ENCODE measurements around the gene CDC7. TPM values are rescaled to one million over a fixed set of nuclear protein-coding genes. Genes with fewer than 3 reads are reported as not detected.

Gene CDC7
- total RNA-seq, 1 experiment from 2014 or later: 41.6 TPM

- no peak overlapping the region for H4K91ac ChIP-seq (ENCODE audit: insufficient read length, low read depth, low read length)
- TF ChIP-seq CTCF (conservative IDR thresholded peaks at IDR 0.05): peak; percentile 14; the same call in 2 of the 3 replicates
- no peak overlapping the region for H2BK12ac ChIP-seq (ENCODE audit: insufficient read length, low read depth, low read length)
- no peak overlapping the region for H2AFZ ChIP-seq (ENCODE audit: low read length)
- H3K4ac ChIP-seq (ENCODE audit: low read depth, low read length): no peak overlapping the region; the same call in 1 of the 2 replicates
- no peak for DNase-seq
- H3K56ac ChIP-seq (ENCODE audit: insufficient read length, low read depth, low read length): no peak overlapping the region
- no CpG with 5 or more reads among the region's 9 CpGs for WGBS (ENCODE audit: extremely low coverage, insufficient read length, low lambda C conversion rate)
- H3K27ac ChIP-seq (ENCODE audit: insufficient read length, low read depth, low read length): peak overlapping the region; percentile 73
- H3K4me1 Mint-ChIP-seq: peaks cover 34 to 36% of the 10 kb centered on the region in 2 experiments
- H3K23me2 ChIP-seq (ENCODE audit: insufficient read length, low read depth, low read length, poor library complexity, severe bottlenecking): peaks cover 9% of the 10 kb centered on the region
- H3K79me2 ChIP-seq (ENCODE audit: insufficient read depth, low read length): peaks cover 20% of the 10 kb centered on the region; the same call in 1 of the 2 replicates
- no peak overlapping the region for H4K8ac ChIP-seq (replicated peaks; ENCODE audit: insufficient read length, low read depth, low read length)
- peak overlapping the region; percentile 71 for H2BK120ac ChIP-seq (ENCODE audit: low read depth, low read length, poor library complexity, severe bottlenecking)
- no peak overlapping the region for H2BK20ac ChIP-seq (ENCODE audit: low read depth, low read length, poor library complexity, severe bottlenecking)
- H4K5ac ChIP-seq (ENCODE audit: insufficient read length, low read depth, low read length): no peak overlapping the region
- no peaks in the 10 kb centered on the region for H3K27me3 ChIP-seq (ENCODE audit: insufficient read depth, low read length)
- H3K9me3 Mint-ChIP-seq: no peaks in the 10 kb centered on the region
- peaks cover under 1% of the 10 kb centered on the region for H3K79me1 ChIP-seq (ENCODE audit: insufficient read depth, low read depth, low read length, poor library complexity, severe bottlenecking)
- H3K18ac ChIP-seq (ENCODE audit: insufficient read length, low read depth, low read length): no peak overlapping the region
- H3K9me3 ChIP-seq (ENCODE audit: control insufficient read depth, low read depth, low read length): no peaks in the 10 kb centered on the region
- H2BK15ac ChIP-seq (ENCODE audit: low read depth, low read length): no peak overlapping the region
- no peaks in the 10 kb centered on the region for H4K20me1 ChIP-seq (ENCODE audit: control insufficient read depth, insufficient read depth, insufficient read length)
- no peaks in the 10 kb centered on the region for H3K4me1 ChIP-seq (ENCODE audit: insufficient read depth, low read length)
- H3T11ph ChIP-seq (ENCODE audit: low read length): peak overlapping the region; percentile 96
- H3K4me3 Mint-ChIP-seq: no peak overlapping the region
- peak overlapping the region; percentile 98 for H3K9ac ChIP-seq (ENCODE audit: extremely low read depth, insufficient read length, low read length)
- peak overlapping the region; percentile 70 for H3K4me2 ChIP-seq (ENCODE audit: insufficient read depth, insufficient read length, low read length)
- peaks cover 2 to 20% (median 12%) of the 10 kb centered on the region in 3 experiments; a peak in 6 of 7 replicates for H3K36me3 Mint-ChIP-seq (ENCODE audit: insufficient read depth in 1 of 3, low read depth in 3 of 3)
- H3K14ac ChIP-seq (ENCODE audit: insufficient read depth, low read length): peak overlapping the region; percentile 96; the same call in 1 of the 2 replicates
- H2AK5ac ChIP-seq (ENCODE audit: insufficient read length, low read length): no peak overlapping the region
- no peaks in the 10 kb centered on the region for H3K27me3 Mint-ChIP-seq (ENCODE audit: low read depth)
- H3K23ac ChIP-seq (ENCODE audit: insufficient read length, low read depth, low read length): no peak overlapping the region
- H3K27ac Mint-ChIP-seq: no peak overlapping the region
- H2BK5ac ChIP-seq (ENCODE audit: insufficient read length, low read length): no peak overlapping the region
Observed at GRCh38 chr1:91501523-91501851, 836 bp downstream of the CDC7 start.
